Panc1 (cell line): ENCODE data around the gene ELFN1.

Experiments used
- POLR2AphosphoS5 ChIP-seq: IDR thresholded peaks from 2 replicates; pipeline ENCODE4 v1.6.1; 2012; ENCODE audit warnings: mild to moderate bottlenecking, low read depth, low read length, moderate library complexity
- TF ChIP-seq, protein P1 (sequence below): fragments of 450-650 bp; IDR thresholded peaks from 2 replicates; pipeline ENCODE4 v1.5.1; 2017; ENCODE audit warnings: mild to moderate bottlenecking

DNA sequence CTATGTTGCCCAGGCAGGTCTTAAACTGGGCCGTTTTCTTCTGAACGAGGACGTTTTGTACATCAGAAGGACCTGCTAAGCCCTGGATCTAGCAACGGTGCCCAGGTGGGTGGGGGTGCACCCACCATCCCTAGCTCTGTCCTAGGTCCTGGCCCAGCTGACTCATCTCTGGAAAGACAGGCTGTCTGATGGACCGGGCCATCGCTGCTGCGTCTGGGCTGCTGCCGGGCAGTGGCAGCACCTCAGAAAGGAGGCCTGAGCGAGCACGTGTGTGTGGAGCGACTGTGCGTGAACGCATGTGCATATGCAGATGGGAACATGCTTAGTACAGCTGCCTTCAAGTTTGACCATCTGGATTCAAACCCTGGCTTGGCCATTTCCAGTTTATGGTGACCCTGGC lies 7.3 kb upstream of the ELFN1 start:
- TF ChIP-seq, protein P1, sequence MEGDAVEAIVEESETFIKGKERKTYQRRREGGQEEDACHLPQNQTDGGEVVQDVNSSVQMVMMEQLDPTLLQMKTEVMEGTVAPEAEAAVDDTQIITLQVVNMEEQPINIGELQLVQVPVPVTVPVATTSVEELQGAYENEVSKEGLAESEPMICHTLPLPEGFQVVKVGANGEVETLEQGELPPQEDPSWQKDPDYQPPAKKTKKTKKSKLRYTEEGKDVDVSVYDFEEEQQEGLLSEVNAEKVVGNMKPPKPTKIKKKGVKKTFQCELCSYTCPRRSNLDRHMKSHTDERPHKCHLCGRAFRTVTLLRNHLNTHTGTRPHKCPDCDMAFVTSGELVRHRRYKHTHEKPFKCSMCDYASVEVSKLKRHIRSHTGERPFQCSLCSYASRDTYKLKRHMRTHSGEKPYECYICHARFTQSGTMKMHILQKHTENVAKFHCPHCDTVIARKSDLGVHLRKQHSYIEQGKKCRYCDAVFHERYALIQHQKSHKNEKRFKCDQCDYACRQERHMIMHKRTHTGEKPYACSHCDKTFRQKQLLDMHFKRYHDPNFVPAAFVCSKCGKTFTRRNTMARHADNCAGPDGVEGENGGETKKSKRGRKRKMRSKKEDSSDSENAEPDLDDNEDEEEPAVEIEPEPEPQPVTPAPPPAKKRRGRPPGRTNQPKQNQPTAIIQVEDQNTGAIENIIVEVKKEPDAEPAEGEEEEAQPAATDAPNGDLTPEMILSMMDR = no peak
- no peak for TF ChIP-seq POLR2AphosphoS5
